Cerebellar nuclear complex (tissue), 1 donor: ENCODE data around the gene CHP2.
"Not testable (repeated sequence)": the region's sequence is repeated elsewhere in the genome, so short reads cannot be mapped to it uniquely, and the experiment has no call there.

Source experiments
- DNase-seq, 2 experiments: peaks; one replicate each; lab custom pipeline; 2025; lab: John Stamatoyannopoulos, UW

The CHP2 gene

DNA sequence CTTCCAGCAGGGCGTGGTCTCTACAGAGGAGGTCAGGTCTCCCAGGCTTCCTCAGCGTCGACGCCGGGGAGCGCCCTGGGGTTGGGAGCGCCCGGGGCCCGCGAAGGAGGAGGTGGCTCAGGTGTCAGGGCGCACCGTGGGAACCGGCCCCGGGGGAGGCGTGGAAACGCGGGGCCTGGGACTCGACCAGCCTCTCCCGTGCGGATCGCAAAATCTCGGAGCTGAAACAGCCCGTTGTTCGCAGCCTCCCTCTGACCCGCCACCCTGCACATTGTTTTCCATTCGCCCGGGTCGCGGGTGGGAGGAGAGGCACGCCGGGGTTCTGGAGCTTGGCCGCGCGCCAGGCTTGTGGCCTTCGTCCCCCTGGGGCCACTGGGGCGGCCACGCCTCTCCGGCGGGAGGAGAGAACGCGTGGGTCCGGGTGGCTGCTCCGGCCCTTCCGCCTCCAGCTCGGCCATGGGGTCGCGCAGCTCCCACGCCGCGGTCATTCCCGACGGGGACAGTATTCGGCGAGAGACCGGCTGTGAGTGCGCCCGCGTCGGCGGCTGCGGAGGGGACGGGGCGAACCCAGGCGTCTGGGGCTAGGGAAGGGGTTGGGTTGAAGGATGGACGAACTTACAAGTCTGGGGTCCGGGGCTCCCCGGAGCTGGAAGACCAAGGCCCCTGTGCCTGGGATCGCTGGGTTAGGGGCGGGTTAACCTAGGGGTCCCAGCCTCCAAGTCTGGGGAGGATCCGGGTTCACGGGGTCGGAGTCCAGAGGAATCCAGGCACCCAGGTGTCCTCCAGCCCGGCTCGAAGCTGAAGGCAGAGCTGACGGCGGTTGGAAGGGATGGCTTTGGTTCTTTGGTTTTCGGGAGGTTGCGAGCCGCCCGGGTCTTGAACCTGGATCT lies at the start of gene CHP2:
Gene CHP2 (plus strand): TSS at position 433 of the 890 bp plus-strand sequence. CDS start 24 bp downstream, at position 457.
- no peak for DNase-seq

GRCh38 chr16:23705517-23705902 lies 49.3 kb upstream of the CHP2 start:
- DNase-seq: no peak

DNA sequence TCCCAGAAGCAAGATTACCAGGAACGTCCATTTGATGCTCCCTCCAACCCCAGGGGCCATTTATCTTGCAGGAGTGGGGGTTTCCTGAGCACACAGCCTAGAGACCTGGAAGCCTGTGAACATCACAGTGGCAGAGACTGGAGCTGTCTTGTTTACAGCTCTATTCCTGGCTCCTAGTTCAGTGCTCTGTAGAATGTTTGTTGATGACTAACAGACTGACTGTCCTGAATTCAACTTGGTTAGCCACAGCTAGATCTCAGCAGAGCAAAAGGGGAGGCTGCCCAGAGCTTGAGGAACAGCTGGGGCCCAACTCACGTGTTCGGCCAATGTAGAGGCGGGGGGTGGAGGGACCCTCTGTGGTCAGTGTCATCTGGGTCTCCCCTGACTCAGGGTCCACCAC lies 48.4 kb upstream of the CHP2 start:
- DNase-seq: no peak

- DNase-seq: no peak
Measured at GRCh38 chr16:23709536-23709935, 45.3 kb upstream of the CHP2 start.

DNA sequence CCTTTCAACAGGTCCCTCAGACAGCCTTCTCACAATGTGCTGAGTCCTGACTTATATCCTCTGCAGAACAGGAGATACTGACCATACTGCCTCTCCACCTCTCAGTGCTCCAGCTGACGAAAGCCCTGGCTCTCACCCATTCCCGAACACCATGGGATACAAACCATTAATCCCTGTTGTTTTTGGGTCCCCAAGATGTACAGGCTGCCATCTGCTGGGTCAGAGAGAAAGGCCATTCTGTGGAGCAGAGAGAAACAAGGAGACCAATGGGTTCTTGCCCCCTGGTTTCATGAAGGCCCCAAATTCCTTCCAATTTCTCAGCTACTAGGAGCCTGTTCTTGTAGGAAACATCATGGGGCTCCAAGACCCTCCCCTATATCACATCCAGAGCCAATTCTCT lies 44.8 kb upstream of the CHP2 start:
- no peak for DNase-seq

DNA sequence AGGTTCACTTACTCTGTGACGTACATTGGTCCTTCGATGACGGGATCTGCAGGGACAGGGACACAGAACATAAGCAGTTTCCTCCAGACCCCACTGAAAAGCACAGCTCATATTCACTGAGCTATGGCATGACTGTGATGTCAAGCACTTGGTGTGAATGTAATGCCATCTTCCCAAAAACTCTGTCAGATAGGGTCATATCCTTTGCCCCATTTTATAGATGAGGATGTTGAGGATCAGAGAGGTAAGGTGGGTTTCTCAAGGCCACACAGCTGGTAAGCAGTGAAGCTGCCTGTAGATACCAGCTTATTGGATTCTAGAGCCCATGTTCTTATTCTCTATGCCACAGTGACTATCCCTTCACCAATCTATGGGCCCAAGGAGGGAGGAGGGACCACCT lies 44.3 kb upstream of the CHP2 start:
- no peak for DNase-seq

- DNase-seq: no peak
Measured at GRCh38 chr16:23711785-23712184, 43.0 kb upstream of the CHP2 start.

DNA sequence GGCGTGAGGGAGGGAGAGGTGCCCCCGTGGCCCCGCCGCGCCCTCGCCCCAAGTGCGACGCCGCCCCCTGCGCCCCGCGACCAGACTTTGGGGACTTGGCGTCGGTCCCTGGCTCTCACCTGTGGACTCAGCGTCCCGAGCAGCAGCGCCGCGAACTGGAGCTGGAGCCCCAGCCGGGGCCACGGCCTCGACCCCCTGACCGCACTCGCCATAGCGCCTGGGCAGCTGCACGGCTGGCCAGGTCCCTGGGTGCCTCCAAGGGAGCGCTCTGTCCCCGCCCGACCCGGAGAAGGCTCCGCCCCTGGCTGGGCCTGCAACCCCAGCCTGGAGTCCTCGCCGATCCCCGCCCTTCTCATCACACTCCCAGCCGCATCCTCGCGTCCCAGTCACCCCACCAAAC lies 41.9 kb upstream of the CHP2 start, which contains the start of gene ERN2:
Gene ERN2 (minus strand): TSS at position 247 of the 400 bp plus-strand sequence. CDS start 35 bp downstream, at position 212.
- no peak for DNase-seq

DNA sequence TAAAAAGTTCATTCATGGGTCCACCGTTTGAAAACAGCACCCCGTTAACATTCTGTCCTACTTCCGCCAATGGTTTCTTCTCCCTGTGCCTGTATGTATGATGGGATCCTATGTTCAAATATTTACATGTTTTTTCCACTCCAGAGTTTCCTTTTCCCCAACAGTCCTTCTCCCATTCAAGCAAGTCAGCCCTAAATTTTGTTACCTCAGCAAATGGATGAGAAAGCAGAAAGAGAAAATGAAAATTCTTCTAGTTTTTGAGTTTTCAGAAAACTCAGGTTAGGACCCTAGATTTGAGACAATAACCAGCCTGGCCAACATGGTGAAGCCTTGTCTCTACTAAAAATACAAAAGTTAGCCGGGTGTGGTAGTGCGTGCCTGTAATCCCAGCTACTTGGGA lies 38.3 kb upstream of the CHP2 start:
- no peak for DNase-seq

GRCh38 chr16:23722613-23723240 lies 32.1 kb upstream of the CHP2 start:
- not testable (repeated sequence) for DNase-seq

GRCh38 chr16:23724096-23724784 lies 30.6 kb upstream of the CHP2 start:
- DNase-seq: no peak

DNA sequence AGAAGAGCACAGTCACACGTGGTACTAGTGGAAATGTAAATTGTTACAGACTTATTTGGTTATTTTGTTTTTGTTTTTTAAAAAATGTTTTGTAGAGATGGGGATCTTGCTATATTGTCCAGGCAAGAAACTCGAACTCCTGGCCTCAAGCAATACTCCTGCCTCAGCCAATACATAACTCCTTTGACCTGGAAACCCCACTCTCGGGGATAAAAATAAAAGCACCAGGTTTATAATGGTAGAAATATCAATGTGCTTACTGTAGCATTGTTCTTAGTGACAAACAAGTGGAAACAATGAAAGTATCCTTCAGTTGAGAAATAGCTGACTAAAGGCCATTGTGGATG lies 30.1 kb upstream of the CHP2 start:
- no peak for DNase-seq

GRCh38 chr16:23726710-23727109 lies 28.1 kb upstream of the CHP2 start:
- no peak for DNase-seq

DNA sequence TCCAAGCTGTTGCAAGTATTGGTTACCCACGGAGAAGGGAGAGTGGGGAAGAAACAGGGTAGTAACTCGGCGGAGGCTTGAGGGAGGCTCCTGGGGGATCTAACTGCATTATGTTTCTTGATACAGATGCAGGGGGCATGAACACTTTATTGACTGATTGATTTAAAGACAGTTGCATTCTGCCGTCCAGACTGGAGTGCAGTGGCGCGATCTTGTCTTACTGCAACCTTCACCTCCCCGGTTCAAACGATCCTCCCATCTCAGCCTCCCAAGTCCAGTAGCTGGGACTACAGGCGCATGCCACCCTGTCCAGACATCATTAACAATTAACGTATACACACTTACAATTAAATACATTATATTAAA lies 26.7 kb upstream of the CHP2 start:
- DNase-seq: no peak

DNA sequence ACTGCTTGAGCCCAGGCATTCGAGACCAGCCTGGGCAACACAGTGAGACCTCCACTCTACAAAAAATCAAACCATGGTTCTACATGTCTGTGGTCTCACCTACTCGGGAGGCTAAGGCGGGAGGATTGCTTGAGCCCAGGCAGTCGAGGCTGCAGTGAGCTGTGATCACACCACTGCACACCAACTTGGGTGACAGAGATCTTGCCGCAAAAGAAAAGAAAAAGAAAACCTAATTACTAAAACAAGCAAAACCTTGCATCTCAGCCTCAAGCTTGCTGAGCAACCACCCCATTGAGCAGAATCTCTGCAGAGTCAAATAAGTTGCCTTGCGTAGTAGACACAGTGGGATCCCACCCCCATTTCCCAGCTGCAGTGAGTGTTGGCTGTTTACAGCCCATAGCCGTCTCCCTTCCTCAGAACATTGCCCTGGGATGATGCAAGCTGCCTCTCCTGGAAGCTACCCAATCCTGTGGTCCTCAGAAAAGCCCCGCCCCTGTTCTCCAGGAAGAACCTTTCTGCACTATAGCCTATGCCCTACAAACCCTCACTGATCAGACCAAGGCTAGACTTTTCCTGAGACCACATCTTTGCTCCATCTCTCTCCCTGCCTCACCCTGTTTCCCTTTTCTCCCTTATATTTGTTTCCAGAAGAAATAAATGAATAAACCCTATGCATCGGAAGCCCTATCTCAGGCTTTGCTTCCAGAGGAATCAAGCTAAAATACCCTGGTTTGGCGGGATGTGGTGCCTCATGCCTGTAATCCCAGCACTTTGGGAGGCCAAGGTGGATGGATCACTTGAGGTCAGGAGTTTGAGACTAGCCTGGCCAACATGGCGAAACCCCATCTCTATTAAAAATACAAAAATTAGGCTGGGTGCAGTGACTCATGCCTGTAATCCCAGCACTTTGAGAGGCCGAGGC lies 25.1 kb upstream of the CHP2 start:
- DNase-seq: no peak

- no peak for DNase-seq
Measured at GRCh38 chr16:23734176-23734893, 20.5 kb upstream of the CHP2 start.

DNA sequence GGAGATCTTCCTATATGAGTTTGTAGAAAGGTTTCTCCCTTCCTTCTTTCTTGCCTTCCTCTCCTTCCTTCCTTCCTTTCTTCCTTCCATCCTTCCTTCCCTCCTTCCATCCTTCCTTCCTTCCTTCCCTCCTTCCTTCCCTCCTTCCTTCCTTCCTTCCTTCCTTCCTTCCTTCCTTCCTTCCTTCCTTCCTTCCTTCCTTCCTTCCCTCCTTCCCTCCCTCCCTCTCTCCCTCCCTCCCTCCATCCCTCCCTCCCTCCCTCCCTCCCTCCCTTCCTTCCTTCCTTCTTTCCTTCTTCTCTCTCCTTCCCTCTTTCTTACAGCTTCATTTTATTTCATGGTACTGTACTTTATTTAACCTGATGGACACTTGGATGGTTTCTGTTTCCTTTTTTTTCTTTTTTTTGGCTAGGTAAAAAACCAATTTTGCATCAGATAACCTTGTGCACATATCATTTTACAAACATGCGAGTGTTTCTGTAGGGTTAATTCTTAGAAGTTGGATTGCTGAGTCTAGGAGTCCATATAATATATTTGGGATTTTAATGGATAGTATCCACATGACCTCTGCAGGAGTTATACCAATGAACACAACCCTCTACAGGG lies 17.3 kb upstream of the CHP2 start:
- not testable (repeated sequence) for DNase-seq

DNA sequence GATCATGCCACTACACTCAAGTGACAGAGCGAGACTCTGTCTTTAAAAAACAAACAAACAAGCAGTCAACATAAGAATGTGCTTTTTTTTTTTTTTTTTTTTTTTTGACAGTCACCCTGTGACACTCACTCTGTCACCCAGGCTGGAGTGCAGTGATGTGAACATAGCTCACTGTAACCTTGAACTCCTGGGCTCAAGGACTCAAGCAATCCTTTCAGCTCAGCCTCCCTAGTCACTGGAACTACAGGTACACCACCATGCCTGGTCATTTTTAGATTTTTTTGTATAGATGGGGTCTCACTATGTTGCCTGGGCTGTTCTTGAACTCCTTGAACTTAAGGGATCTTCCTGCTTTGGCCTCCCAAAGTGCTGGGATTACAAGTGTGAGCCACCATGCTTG lies 15.3 kb upstream of the CHP2 start:
- DNase-seq: no peak

DNA sequence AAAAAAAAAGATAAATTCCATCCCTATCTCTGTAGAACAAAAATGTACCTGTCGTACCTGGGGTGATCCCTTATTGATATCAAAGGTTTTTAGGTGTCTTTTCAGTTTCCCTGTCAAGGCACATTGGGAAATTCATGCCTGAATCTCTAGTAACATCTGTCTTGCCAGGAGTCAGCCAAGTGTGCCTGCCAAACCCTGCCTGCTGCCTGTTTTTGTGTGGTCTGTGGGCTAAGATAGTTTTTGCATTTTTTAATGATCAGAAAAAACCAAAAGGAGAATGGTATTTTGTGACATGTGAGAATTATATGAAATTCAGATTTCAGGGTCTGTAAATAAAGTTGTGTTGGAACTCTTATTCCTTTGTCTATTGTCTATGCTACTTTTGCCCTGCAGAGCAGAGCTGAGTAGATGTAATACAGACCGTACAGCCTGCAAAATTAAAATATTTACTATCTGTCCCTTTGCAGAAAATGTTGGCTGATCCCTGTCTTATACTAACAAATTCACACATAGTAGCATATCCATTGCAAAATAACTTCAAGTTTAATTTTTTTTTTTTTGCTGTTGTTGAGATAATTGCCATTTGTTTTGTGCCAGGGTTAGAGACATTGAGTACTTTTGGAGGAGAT lies 13.0 kb upstream of the CHP2 start:
- DNase-seq: no peak

- no peak for DNase-seq
Measured at GRCh38 chr16:23742766-23743165, 12.1 kb upstream of the CHP2 start.
